NOMO-1 (cell line): ENCODE measurements around the gene TEX52.

Experiments used
- DNase-seq, 2 experiments: peaks; one replicate each; lab custom pipeline; 2025; ENCODE audit not compliant: unreplicated experiment in 2 of 2; lab: John Stamatoyannopoulos, UW

The TEX52 gene

DNA sequence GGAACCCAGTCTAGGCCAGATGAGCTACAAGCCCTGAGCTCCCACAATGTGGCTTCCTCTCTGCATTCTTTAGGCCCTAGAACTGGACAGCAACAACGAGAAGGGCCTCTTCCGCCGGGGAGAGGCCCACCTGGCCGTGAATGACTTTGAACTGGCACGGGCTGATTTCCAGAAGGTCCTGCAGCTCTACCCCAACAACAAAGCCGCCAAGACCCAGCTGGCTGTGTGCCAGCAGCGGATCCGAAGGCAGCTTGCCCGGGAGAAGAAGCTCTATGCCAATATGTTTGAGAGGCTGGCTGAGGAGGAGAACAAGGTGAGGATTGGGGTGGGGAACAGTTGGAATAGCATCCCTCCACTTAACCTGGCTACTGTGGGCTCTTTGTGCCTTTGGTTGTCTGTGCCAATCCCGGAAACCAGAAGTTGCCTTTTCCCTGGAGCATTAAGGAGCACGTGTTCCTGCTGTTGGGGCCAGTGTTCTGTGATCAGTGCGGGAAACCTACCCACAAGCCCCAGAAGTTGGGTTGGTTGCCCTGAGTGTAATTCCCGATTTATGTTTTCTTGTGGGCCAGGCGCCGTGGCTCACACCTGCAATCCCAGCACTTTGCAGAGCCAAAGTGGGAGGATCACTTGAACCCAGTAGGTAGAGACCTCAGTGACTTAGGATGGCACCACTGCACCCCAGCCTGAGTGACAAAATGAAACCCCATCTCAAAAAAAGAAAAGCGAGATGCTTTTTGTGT, 55.6 kb downstream of the TEX52 start:
- no peak for DNase-seq

- DNase-seq = no peak
Measured at GRCh38 chr12:2800046-2800570, 56.7 kb downstream of the TEX52 start.
